Globus pallidus (tissue), 1 donor: ENCODE data around the gene CLCN5.
A peak's percentile ranks its signal among the peaks of the same experiment; 100 is the strongest.
"Not testable (repeated sequence)": the region's sequence is repeated elsewhere in the genome, so short reads cannot be mapped to it uniquely, and the experiment has no call there.

Experiments
- DNase-seq: peaks from one replicate; pipeline ENCODE4 v3.0.0-alpha.2; 2015; ENCODE audit warnings: low spot score

The CLCN5 gene

GRCh38 chrX:49996474-49996873, 74.1 kb downstream of the CLCN5 start:
- DNase-seq, result no peak

DNA sequence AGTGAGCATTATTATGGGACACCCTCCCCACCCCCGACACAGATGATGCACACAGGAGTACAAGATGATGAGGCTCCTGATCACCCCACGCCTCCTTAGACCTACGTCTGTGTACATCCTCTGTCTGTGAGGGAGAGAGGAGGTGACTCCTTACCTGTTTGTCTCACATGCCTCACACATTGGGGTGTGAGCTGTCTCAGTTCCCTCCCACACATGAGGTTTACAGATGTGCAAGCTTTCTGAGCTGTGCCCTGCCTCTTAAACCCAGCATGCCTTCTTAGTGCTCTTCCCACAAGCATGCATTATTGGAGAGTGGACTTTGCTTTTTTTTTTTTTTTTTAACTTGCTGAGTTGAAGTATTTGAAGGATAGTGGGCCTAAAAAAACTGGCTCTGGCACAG, 76.7 kb downstream of the CLCN5 start:
- DNase-seq, result no peak

DNA sequence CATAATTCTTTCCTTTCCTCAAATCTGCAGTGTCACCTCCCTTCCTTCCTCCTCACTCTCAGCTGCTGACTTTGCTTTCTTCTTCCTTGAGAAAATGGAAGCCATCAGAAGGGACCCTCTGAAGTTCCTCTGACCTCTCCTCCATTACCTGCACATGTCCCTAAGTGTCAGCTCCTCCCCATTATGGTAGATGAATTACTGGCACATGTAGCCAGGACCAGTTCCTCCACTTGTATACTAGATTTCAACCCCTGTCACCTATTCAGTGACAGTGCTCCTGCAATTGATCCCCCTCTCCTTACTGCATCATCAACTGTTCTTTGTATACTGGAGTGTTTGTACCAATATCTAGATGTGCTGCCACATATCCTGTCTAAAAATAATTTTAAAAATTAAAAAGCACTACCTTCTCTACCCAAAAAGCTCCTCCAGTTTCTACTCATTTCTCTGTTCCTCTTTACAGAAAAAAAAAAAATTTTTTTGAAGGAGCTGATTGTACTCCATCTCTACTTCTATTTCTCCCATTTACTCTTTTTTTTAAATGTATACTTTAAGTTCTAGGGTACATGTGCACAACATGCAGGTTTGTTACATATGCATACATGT, 78.6 kb downstream of the CLCN5 start:
- no peak for DNase-seq

DNA sequence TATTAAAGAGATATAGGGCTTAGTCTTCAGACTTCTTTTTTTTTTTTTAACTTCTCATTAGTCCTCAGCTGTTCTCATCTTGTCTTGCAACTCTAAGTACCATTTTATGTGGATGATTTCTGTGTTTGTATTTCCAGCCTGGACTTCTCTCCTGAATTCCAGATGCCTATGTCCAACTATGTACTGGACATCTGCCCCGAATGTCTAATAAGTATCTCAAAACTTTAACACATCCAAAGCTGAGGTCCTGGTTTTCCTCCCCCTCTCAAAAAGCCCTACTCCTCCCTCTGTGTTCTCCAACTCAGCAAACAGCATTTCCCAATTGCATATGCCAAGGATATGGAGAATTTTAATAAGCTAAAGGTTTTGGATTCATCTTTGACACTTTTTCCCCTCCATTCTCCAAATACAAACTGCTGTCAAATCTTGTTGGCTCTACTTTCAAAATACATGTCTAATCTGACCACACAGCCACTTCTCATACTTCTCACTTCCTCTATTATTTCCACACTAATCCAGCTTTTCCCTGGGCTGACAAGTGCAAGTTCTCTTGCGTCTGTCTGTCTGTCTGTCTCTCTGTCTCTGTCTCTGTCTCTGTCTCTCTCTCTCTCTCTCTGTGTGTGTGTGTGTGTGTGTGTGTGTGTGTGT, 79.8 kb downstream of the CLCN5 start:
- DNase-seq, result no peak

GRCh38 chrX:50003467-50003866, 81.1 kb downstream of the CLCN5 start:
- no peak for DNase-seq

DNA sequence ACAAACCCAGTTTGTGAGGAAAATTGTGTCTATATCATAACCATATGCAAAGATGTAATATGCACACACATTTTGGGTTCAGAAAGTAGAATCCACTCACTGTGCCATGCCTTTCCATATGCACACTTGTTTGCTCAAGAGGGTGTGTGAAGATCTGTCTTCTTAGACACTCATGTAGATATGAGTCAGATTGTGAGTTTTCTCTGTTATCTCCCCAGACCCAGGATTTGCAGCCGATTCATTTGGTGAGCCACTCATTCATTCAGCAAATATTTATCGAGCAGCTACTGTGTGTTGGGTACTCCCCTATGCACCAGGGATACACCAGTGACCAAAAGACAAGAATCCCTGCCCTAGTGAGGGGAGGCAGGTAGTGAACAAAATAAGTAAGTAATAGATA, 81.5 kb downstream of the CLCN5 start:
- no peak for DNase-seq

DNA sequence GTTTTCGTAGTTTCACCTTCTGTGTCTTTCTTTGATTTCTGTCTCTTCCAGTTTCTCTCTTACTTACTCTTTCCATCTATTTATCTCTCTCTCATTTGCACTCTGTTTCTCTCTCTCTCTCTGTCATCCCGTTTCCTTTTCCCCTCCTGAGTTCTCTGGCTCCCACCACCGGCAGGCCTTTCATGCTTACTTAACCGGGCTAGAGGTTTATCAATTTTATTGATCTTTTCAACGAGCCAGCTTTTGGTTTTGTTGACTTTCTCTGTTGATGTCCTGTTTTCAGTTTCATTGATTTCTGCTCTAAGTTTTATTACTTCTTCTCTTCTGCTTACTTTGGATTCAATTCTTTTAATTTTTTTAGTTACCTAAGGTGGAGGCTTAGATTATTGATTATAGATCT, 103.2 kb downstream of the CLCN5 start:
- DNase-seq, result not testable (repeated sequence)

- no peak for DNase-seq
Measured at GRCh38 chrX:50035126-50035525, 112.7 kb downstream of the CLCN5 start.

DNA sequence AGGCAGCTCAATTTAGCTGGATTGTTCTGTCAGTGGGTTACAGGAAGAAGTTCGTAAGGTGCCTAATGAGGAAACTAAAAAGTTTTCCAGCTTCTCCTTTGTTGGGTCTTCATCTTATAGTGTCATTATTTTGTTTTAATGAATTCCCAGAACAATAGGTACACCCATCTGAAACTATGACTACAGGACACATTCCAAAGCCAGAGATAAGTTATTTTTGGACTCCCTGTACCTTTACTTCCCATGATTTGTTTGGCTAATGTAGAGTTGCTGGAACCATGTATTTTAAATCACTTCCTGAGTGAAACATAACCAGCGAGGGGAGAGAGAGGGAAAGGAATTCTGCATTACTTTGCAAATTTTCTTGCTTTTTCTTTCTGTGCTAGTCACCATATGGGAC, 114.0 kb downstream of the CLCN5 start:
- no peak for DNase-seq

DNA sequence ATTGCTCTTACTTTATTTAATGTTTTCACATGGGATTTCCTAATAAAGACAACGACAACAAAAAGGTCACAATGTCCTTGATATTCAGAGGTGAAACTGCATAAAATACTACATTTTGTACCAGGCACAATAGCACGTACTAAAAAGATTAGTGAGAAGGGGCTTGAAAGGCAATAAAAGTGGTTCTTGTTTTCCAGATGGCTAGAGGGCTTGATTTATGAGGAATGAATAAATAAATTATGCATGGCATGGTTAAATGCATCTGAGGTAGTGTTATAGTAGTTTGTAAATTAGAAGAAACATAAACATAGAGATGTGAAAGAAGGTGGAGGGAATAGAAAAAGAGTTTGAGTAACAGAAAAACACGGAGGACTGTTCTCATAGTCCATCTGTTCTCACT, 123.4 kb downstream of the CLCN5 start:
- DNase-seq, result no peak

- no peak for DNase-seq
Measured at GRCh38 chrX:50049228-50049627, 126.8 kb downstream of the CLCN5 start.

- no peak for DNase-seq
Measured at GRCh38 chrX:50054147-50054546, 131.8 kb downstream of the CLCN5 start.

DNA sequence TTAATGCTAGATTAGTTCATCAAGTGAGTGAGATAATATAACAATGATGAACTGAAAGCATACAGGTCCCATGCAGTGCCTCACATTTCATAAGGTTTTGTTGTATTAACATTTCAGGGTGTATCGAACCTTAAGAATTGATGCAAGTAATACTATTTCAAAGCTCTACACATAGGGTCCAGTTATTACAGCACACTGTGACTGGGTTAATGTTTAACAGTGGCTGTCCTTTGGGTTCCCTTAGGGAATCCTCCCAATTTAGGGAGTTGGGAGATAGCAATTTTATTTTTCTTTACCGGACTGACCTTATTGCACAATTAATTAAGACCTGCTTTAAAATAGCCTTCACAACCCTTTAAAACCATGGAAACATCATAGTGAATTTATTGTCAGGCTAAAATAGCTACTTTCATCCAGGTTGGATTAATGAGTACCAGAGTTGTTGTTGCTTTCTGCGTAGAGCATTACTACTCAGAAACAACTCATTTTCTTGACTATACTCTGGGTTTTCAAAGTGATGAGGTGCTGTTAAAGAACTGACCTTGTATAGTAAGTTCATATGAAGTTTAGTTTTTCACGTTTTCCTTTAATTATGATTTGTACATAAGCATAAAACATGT, 144.0 kb downstream of the CLCN5 start:
- DNase-seq, result no peak

DNA sequence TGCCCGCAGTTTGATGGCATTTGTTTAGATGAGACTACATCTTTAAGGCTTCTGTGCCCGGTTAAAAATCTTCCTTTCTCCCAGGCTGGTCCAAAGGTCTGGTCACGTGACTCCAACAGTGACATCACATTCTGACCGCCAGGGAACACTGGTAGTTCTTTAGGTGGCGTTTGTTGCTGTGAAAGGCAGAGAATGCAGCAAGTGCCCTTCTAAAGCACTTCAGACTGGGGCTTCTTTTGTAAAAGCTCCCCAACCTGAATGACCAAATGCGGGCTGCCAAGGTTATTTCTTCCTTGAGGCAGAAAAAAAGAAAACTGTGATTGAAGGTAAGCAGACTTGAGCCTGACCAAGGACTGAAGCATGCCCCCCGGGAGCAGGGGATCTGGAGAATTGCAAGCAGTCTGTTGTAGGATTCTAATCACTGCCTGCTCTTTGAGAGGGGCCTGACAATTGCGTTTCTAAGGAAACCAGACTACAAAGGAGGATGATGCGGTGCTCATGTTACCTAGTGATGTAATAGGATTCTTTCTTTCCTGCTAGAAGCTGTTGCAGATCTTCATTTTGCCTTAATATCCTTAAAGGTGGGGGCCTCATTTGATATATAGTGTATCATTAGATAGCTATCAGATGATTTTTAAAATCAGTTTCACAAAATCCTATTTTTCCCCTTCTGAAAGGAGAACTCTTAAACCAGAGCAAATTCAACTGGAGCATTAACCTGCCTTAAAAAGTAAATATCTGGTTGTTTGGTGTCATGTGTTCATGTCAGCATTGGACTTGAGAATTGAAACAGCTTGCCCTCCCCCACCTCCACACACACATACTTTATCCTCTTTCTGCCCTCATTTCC, 145.3 kb downstream of the CLCN5 start:
- peak; percentile 33 for DNase-seq

DNA sequence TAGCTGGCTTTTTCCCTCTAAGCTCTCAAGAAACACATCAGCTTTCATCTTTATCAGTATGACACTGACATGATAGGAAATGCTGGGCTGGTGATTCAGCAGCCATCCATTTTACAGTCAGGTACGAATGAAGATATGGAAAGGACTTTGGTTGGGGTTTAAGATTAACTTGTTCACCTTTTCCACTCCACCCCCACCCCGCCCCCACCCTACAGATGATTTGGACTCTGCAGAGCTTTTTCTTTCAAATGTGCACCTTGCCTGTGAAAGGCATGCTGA, 145.8 kb downstream of the CLCN5 start:
- DNase-seq, result no peak

DNA sequence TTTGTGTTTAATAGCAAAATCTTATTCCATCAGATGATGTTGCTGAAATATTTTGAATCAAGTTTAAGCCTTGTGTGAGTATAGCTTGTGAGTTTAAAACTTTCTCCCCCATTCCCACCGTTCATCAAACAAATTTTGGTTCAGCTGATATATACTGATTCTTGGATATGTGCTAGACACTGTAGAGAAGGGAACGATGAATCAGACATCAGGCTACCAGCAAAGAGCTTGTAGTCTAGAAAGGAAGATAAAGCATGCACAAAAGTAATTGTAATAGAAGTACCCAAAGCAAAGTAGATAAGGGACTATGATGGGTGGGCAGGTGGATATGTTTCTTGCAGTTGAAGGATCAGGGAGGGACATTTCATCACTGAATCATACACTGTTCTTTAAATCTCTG, 146.5 kb downstream of the CLCN5 start:
- DNase-seq, result no peak

DNA sequence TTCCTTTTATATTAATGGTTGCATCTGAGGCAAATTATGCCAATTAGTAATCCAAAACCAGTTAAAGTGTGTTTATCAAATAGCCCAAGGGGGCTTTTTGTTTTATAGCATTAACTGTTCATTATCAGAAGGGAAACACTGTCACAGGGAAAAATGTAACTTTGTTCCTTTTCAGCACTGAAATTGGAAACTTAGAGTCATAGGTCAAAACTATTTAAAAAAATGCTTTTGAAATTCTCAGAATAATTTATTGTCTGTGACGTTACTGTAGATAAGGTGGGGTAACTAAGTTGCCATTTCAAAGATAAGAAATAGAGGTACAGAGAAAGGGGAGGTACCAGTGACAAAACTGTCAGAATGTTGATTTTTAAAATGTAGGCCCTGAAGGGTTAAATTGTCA, 149.1 kb downstream of the CLCN5 start:
- no peak for DNase-seq

DNA sequence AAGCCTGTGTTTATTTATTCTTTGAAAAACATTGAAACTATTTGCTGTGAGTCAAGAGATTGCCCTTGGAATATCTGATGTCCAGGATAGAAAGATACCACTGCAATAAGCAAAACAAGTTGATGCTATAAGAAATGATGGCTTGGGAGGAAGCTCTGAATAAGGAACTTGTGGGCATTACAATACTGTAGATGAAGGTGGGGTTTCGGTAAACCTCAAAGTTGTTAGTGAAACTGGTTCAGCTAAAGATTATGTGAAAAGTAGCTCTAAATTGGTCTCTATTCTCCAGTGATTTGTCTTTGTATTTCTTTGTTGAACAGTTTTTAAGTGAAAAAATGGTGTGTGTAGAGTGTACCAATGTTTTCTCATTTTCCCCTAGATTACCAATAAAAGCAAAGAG, 149.7 kb downstream of the CLCN5 start:
- DNase-seq, result no peak

DNA sequence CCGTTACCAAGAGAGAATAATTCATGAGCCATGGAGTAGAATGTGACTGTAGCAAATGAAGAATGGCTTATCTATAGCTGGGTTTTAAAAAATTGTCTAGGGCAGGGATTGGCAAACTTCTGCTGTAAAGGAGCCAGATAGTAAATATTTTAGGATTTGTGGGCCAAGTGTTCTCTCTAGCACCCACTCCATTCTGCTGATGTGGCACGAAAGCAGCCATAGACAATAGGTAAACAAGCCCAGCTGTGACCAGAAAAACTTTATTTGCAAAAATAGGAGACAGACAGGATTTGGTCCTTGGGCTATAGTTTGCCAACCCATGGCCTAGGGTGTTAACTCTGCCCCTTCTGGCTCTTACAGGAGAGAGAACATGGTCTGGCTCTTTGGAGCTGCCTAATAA, 151.2 kb downstream of the CLCN5 start:
- DNase-seq, result no peak

- DNase-seq, result peak; percentile 7
Measured at GRCh38 chrX:50075630-50076339, 153.4 kb downstream of the CLCN5 start.

- DNase-seq, result peak; percentile 39
Measured at GRCh38 chrX:50081282-50081889, 159.0 kb downstream of the CLCN5 start.

DNA sequence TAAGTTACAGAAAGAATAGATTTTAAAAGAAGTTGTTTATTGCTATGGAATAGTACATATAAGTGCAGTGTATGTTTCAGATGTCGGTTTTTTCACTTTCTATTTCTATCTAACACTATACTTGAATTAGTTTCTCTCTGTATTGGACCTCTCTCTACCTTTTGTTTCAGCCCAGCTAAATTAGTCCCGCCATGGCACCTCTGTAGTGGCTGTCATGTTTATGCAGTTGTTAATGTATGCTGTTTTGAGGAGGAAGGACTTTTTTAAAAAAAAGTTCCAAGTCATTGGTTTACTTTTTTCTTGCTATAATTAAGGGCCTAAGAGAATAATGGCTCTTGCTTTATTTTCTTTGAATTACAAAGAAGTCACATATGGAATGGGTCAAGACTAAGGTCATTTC, 160.3 kb downstream of the CLCN5 start:
- no peak for DNase-seq
